Mucosa of gallbladder (tissue), 1 donor: ENCODE measurements around the gene BCAS1. TPM values are rescaled to one million over a fixed set of nuclear protein-coding genes. Genes with fewer than 3 reads are reported as not detected.

Source experiments
- DNase-seq: peaks from one replicate; pipeline ENCODE4 v3.0.0-alpha.2; 2020; ENCODE audit warnings: low spot score
- total RNA-seq: library from RNA; stranded (reverse); gene quantifications from one replicate; pipeline ENCODE4 v1.2.1, GENCODE V29; 2021
- donor health status: DM: no; HTN: no; CAD: no.

The BCAS1 gene
- total RNA-seq, 1 donor from 2014 or later: 13.2 TPM

- no peak for DNase-seq
Observed at GRCh38 chr20:54078296-54078984, 8.0 kb upstream of the BCAS1 start.

GRCh38 chr20:54076259-54076658 lies 5.9 kb upstream of the BCAS1 start:
- no peak for DNase-seq

GRCh38 chr20:54075322-54075721 lies 4.9 kb upstream of the BCAS1 start:
- DNase-seq: no peak

- DNase-seq: no peak
Observed at GRCh38 chr20:54074511-54074910, 4.1 kb upstream of the BCAS1 start.

- DNase-seq: no peak
Observed at GRCh38 chr20:54073288-54073687, 2.9 kb upstream of the BCAS1 start.

- DNase-seq: no peak
Observed at GRCh38 chr20:54069501-54069971, 858 bp downstream of the BCAS1 start.

- DNase-seq: no peak
Observed at GRCh38 chr20:54068966-54069365, 1.4 kb downstream of the BCAS1 start.

DNA sequence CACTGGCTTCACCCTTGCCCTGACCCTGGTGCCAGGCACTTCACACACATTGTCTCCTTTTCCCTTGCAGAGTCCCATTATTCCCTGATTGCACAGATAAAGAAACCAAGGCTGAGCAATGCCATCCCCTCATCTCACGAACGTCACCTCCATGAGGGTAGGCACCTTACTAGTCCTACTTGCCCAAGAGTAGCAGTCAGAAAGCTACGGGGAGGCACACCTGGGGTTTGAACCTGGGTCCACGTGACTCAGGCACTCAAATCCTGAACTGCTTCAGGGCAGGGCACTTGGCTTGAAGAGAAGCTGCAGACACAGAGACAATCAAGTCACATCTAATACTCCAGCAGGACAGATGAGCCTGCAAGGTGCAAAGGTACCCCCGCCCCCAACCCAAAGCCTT lies 1.9 kb downstream of the BCAS1 start:
- no peak for DNase-seq

DNA sequence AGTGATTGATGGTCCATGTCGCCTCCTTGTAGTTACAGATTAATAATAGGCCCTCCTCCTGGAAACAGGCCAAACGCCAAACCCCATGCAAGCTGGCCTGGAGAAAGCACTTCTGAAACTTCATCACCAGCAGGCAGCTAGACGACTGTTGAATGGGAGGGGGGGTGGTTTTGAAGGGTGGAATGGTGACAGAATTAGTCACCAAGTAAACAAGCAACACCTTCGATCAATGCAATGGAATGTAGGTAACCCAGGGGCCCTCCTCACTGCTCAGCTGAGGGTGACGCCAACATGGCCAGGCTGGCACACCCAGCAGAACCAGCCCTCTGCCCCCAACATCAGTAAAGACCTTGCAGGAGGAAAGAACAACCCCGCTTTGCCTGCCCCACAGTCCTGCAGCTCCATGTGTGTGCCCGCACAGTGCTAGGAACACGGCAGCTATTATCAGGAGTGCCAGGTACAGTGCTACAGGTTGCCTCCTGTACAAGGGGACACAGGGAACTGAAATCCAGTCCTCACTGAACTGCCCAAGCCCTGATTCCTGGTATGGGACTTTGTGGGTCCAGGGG lies 2.7 kb downstream of the BCAS1 start:
- DNase-seq: peak; percentile 93

GRCh38 chr20:54065601-54066038 lies 4.8 kb downstream of the BCAS1 start:
- no peak for DNase-seq

DNA sequence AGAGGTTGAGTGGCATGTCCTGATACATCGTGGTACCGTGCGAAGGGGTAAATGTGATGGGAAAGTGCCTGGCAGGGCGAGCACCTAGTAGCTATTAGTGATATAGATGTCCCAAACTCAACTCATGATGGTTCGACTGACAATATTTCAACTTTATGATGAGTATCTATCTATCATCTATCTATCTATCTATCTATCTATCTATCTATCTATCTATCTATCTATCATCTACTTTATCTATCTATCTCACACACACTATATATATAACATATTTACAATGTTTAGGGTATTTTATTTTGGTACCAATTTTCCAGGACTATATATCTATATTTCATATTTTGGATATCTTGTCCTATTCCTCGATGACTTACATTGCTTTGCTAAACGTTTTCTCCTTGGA lies 5.5 kb downstream of the BCAS1 start:
- DNase-seq: no peak

- DNase-seq: no peak
Observed at GRCh38 chr20:54063992-54064676, 6.3 kb downstream of the BCAS1 start.

DNA sequence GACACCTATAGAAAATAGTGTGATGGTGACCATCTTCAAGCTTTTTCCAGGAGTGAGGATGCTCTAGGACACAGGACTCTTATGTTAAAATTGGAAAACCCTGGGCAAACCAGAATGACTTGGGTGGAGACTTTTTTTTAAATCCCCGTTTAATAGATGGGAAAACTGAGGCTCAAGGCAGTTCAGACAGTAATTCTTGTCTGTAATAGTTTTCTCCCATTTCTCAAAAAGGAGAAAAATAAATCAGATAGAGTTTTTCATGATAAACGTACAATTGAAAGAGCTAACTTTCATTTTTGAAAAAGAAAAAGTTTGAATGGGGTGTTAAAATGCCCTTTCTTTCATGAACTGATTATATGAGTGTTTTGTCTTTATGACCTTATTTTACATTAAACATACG lies 6.8 kb downstream of the BCAS1 start:
- no peak for DNase-seq

GRCh38 chr20:54062812-54063280 lies 7.5 kb downstream of the BCAS1 start:
- no peak for DNase-seq

- DNase-seq: no peak
Observed at GRCh38 chr20:54061101-54061881, 9.1 kb downstream of the BCAS1 start.

GRCh38 chr20:54059691-54060364 lies 10.6 kb downstream of the BCAS1 start:
- DNase-seq: no peak

DNA sequence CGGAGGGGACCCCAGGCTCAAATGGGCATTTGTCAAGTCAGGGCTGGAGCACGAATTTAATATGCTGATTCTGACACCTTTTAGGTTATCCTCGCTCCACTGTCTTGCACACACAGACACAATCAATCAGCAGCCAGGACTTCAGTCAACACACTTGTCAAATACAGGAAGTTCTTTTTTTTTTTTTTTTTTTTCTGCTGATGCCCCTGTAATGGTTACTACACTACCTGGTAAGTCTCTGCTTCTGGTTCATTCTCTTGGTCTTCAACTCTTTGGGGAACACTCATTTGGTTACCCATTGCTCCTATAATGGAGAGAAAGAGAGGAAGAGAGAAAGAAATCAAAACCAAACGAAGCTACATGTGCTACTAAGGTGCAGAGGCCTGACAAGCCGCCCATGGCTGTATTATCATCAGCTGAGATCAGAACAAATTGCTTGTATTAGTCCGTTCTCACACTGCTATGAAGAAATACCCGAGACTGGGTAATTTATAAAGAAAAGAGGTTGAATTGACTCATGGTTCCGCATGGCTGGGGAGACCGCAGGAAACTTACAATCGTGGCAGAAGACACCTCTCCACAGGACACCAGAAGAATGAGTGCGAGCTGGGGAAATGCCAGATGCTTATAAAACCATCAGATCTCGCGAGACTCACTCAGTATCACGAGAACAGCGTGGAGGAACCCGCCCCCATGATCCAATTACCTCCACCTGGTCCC lies 11.8 kb downstream of the BCAS1 start:
- no peak for DNase-seq

GRCh38 chr20:54056762-54057639 lies 13.4 kb downstream of the BCAS1 start:
- no peak for DNase-seq

- DNase-seq: no peak
Observed at GRCh38 chr20:54054516-54054915, 15.9 kb downstream of the BCAS1 start.

GRCh38 chr20:54051068-54051467 lies 19.3 kb downstream of the BCAS1 start:
- DNase-seq: no peak
